Natural killer cell treated with Interleukin-12 subunit alpha and Interleukin-12 subunit beta and Interleukin-15 and Interleukin-18, amount 100 ng/mL, for 72 hours (primary cell): ENCODE data around the gene MARVELD1. TPM values are rescaled to one million over a fixed set of nuclear protein-coding genes. Genes with fewer than 3 reads are reported as not detected.

Source experiments
- ATAC-seq, 2 donors: fragments of 150-1000 bp; cut with Tn5 transposase in 1 of 2; sonication (Bioruptor Pico), chemical (Tn5 transposase) in 1 of 2; 2 replicates each; pipeline ENCODE4 v1.10.0; 2021
- DNase-seq: peaks from one replicate; pipeline ENCODE4 v3.0.0; 2022; ENCODE audit warnings: low spot score
- H3K27ac Mint-ChIP-seq, 2 donors: 1 replicate in 1 of 2; 2 replicates in 1 of 2; pipeline ENCODE4 v1.8.0; 2022; ENCODE audit warnings: mixed read lengths in 2 of 2, mild to moderate bottlenecking in 1 of 2, moderate library complexity in 1 of 2
- H3K27me3 Mint-ChIP-seq, 2 donors: 1 replicate in 1 of 2; 2 replicates in 1 of 2; pipeline ENCODE4 v1.8.0; 2022; ENCODE audit warnings: mixed read lengths in 2 of 2
- H3K36me3 Mint-ChIP-seq: one replicate; pipeline ENCODE4 v1.8.0; 2022; ENCODE audit warnings: mixed read lengths
- H3K4me1 Mint-ChIP-seq, 2 donors: 1 replicate in 1 of 2; 2 replicates in 1 of 2; pipeline ENCODE4 v1.8.0; 2022; ENCODE audit warnings: low read depth in 2 of 2, mixed read lengths in 2 of 2, mild to moderate bottlenecking in 1 of 2
- H3K4me3 Mint-ChIP-seq: one replicate; pipeline ENCODE4 v1.8.0; 2022; ENCODE audit warnings: mixed read lengths
- H3K9me3 Mint-ChIP-seq: 2 replicates; pipeline ENCODE4 v1.8.0; 2022; ENCODE audit warnings: mixed read lengths
- total RNA-seq, 2 donors: library from RNA; stranded (reverse); gene quantifications; one replicate each; pipeline ENCODE4 v1.2.3, GENCODE V29; 2022

The MARVELD1 gene
- total RNA-seq, 2 donors from 2014 or later = 0.75 TPM; not detected in 1

DNA sequence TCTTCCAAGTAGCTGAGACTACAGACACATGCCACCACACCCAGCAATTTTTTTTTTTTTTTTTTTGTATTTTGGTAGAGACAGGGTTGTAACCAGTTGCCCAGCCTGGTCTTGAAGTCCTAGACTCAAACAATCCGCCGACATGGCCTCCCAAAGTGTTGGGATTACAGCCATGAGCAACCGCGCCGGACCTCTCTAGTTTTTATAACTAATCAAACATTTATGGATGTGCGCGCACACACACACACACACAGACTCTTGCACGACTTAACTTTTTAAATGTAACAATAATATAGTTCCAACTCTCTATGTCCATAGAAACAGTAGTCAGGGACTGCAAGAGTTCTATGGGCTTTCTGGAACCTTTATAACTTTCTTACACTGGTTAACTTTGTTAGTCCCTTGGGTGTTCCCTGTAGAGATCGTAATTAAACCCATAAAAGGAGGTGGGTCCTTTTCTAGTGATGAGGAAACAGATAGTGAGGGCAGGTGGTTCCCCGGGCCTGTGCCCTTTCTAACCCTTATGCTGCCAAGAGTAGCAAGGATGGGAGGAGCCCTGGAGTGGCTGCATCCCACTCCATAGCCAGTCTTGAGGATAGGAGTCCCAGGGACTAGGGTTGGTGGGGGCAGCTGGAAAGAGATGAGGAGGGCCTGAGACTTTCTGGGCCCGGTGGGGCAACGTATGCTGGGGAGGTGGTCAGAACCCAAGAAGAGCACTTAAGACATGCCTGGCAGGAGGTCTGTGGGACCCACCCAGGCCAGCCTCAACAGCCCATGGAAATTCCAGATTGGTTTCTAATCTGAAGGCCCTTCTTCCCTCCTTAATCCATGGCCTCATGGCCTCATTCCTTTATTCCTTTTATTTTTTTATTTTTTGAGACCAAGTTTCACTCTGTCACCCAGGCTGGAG is 8.6 kb downstream of the MARVELD1 start:
- ATAC-seq (peak in 1 of 2 donors; percentile 45), DNase-seq (peak; percentile 26)
- H3K4me1 Mint-ChIP-seq = no peaks in the 10 kb centered on the region
- H3K27ac Mint-ChIP-seq = no peak overlapping the region
- H3K36me3 Mint-ChIP-seq = no peaks in the 10 kb centered on the region
- peaks cover 19 to 38% of the 10 kb centered on the region in 2 donors for H3K27me3 Mint-ChIP-seq
- H3K4me3 Mint-ChIP-seq = no peak overlapping the region
- H3K9me3 Mint-ChIP-seq = no peaks in the 10 kb centered on the region

DNA sequence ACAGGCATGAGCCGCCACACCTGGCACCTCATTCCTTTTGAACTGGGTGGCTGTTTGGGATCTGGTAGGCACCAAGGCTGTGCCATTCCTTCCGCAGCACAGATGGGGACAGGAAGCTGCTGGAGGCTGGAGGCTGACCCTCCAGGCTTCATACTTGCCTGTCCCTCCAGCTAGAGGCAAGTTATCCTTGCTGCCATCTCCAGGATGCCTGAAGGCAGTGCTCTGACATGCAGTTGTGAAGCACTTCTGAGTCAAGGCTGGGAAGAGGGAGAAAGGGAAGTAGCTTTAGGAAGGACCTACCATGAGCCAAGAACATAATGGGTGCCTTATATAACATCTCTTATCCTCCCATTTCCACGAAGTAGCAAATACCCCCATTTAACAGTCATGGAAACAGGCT is 9.5 kb downstream of the MARVELD1 start:
- H3K27ac Mint-ChIP-seq = no peak overlapping the region

DNA sequence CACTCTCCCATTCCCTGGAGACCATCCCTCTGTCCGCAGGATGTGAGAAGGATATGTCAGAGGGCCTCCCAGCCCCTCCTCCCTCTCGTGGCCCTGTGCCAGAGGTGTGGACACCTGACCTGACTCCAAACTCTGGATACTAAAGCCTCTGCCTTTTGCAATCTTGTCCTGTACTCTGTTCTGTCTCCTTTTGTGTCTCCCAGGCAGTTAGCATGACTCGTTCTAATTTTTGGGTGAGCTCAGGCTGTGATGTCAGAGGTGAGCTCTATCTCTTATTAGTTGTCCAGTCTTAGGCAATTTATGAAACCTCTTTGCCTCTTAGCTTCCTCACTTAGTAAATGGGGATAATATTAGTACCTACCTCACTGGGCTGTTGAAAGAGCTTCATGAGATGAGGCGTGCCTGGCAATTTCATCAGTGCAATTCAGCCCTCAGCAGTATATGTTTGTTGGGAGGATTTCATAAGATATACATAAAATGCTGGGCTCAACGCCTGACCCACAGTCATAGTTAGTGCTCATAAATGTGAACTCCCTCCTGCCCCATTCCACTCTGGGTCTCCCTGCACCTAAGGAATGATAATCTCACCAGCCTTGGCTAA is 10.9 kb downstream of the MARVELD1 start:
- Mint-ChIP-seq H3K27ac (no peak overlapping the region), H3K36me3 (no peaks in the 10 kb centered on the region), H3K27me3 (peaks cover 15 to 24% of the 10 kb centered on the region in 2 donors), H3K9me3 (no peaks in the 10 kb centered on the region), H3K4me1 (no peaks in the 10 kb centered on the region), H3K4me3 (no peak overlapping the region)
- DNase-seq (peak; percentile 26), ATAC-seq (peak in 1 of 2 donors; percentile 43)

More for the DNA sequence above, 9.5 kb downstream of the MARVELD1 start:
- Mint-ChIP-seq H3K4me3 (no peak overlapping the region), H3K27me3 (peaks cover 18 to 34% of the 10 kb centered on the region in 2 donors), H3K9me3 (no peaks in the 10 kb centered on the region), H3K36me3 (no peaks in the 10 kb centered on the region), H3K4me1 (no peaks in the 10 kb centered on the region)
- no peak for ATAC-seq
- no peak for DNase-seq

DNA sequence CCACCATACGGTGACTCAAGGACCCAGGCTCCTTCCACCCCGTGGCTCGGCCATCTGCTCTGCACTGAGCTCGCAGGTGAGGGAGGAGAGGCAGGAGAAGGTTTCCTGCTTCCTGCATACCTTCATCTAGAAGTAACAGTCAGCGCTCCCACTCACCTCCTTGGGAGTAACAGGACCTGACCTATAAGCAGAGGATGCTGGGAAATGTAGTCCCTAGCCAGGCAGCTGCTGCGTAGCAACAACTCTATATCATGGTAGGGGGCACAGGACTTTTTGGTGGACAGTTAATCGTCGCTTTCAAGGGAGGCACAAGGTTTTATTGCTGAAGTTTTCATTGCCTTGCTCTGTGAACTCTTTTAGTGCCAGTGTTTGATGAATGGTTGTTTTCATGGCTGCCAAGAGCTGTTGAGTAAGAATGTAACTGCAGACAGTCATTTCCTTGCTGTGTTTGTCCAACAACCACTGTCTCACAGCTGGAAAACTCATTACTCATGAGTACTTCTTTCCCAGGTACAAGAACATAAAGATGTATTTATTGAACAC is 13.2 kb downstream of the MARVELD1 start:
- DNase-seq (peak; percentile 51), ATAC-seq (no peak)
- Mint-ChIP-seq H3K4me3 (no peak overlapping the region), H3K27me3 (peaks cover 17 to 31% of the 10 kb centered on the region in 2 donors), H3K9me3 (no peaks in the 10 kb centered on the region), H3K27ac (no peak overlapping the region), H3K36me3 (no peaks in the 10 kb centered on the region), H3K4me1 (no peaks in the 10 kb centered on the region)

DNA sequence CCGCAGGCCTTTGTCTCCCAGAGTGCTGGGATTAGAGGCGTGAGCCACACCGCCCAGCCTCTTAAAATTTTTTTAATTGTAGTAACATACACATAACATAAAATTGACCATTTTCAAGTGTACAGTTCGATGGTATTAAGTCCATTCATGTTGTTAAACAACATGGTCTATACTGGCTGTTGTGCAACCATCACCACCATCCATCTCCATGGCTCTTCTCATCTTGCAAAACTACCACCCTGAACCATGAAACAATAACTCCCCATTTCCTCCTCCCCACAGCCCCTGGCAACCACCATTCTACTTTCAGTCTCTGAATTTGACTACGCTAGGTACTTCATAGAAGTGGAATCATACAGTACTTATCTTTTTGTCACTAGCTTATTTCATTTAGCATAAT is 15.5 kb downstream of the MARVELD1 start:
- peaks cover 17 to 31% of the 10 kb centered on the region in 2 donors for H3K27me3 Mint-ChIP-seq
- ATAC-seq (no peak), DNase-seq (no peak)
- H3K36me3 Mint-ChIP-seq = no peaks in the 10 kb centered on the region
- H3K9me3 Mint-ChIP-seq = no peaks in the 10 kb centered on the region
- no peak overlapping the region for H3K27ac Mint-ChIP-seq
- H3K4me1 Mint-ChIP-seq = no peaks in the 10 kb centered on the region
- no peak overlapping the region for H3K4me3 Mint-ChIP-seq

DNA sequence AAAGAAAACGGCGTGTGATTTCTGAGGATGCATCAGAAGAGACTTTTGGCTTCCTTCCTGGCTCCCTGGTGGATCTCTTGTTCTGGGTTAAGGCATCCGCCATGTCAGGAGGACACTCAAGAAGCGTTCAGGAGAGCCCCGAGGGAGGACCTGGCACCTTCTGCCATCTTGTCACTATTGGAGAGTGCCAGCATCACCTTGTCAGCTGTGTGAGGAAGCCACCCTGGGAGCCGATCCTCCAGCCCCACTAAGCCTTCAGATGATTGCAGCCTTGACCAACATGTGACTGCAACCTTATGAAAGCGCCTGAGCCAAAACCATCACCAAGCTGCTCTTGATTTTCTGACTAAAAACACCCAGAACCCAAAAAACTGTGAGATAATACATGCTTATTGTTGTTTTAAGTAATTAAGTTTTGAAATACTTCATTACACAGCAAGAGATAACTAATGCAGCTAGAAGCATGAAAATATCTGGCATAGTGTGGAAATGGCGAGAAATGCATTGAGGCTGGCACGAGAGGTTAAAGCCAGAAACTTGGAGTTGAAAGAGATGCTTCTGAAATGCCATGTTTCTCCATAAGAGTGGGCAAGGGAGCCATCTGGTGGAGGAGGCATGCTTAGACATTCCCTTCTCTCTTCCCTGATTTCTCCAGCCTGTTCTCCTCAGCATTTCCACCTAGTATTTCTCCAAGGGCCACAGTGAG is 18.0 kb downstream of the MARVELD1 start:
- H3K27me3 Mint-ChIP-seq = peaks cover 8% of the 10 kb centered on the region in 2 donors
- peak in 1 of 2 donors; percentile 51 for ATAC-seq
- no peak overlapping the region for H3K27ac Mint-ChIP-seq
- no peak overlapping the region for H3K4me3 Mint-ChIP-seq
- no peaks in the 10 kb centered on the region for H3K36me3 Mint-ChIP-seq
- peaks cover 4% of the 10 kb centered on the region for H3K9me3 Mint-ChIP-seq
- peaks cover 8 to 10% of the 10 kb centered on the region in 2 donors for H3K4me1 Mint-ChIP-seq
- DNase-seq = peak; percentile 57

DNA sequence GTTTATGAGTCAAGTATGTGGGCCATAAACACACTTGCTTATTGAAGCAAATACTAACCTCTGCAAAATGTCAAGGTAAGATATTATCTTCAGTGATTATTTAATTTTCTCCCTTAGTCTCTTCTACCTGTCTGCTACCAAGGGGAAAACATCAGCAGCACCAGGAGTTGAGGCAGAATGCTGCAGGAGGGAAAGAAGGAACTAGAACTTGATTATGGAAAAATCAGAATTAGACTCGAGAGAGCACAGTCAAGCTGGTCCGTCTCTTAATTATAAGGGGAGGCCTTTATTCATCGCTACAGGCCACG is 18.5 kb downstream of the MARVELD1 start:
- Mint-ChIP-seq H3K9me3 (peaks cover 4% of the 10 kb centered on the region), H3K36me3 (no peaks in the 10 kb centered on the region), H3K27me3 (peaks cover 7 to 8% of the 10 kb centered on the region in 2 donors), H3K27ac (no peak overlapping the region), H3K4me1 (peaks cover 11 to 15% of the 10 kb centered on the region in 2 donors), H3K4me3 (no peak overlapping the region)
- no peak for ATAC-seq
- DNase-seq = no peak

DNA sequence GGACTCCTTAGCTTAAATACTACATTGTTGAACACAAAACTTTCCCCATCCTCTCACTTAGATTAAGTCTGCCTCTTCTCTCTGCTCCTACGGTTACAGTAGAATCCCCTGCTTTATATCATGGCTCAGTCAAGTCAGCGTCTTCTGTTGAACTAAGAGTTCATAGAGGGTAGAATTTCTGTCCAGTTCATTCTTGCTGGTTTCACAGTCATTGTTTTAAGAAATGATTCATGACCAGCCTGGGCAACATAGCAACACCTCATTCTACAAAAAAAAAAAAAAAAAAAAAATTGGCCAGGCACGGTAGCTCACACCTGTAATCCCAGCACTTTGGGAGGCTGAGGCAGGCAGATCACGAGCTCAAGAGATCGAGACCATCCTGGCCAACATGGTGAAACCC is 19.7 kb downstream of the MARVELD1 start:
- peaks cover 7% of the 10 kb centered on the region for H3K36me3 Mint-ChIP-seq
- H3K4me1 Mint-ChIP-seq = peaks cover 20 to 24% of the 10 kb centered on the region in 2 donors
- no peak for ATAC-seq
- H3K27ac Mint-ChIP-seq = no peak overlapping the region
- peaks cover 4% of the 10 kb centered on the region for H3K9me3 Mint-ChIP-seq
- no peak overlapping the region for H3K4me3 Mint-ChIP-seq
- peaks cover 7 to 8% of the 10 kb centered on the region in 2 donors for H3K27me3 Mint-ChIP-seq
- no peak for DNase-seq

DNA sequence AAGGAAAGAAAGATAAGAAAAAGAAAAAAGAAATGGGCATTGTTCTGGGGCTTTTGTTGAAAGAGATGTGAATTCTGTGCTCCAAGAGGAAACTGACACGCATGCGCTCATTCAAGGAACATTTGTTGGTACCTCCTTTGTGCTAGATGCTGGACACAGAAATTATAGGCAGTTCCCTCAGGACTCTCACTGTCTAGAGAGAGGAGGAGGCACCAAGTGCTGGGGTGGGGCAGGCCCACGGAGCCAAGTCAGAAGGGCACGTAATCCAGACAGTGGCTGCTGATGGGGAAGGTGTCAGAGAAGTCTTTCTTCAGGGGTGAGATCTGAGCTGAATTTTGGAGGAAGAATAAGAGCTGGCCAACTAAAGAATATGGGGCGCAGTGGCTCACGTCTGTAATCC is 20.5 kb downstream of the MARVELD1 start:
- H3K9me3 Mint-ChIP-seq = peaks cover 4% of the 10 kb centered on the region
- ATAC-seq (no peak), DNase-seq (peak; percentile 55)
- H3K27ac Mint-ChIP-seq = no peak overlapping the region
- peaks cover 7% of the 10 kb centered on the region for H3K36me3 Mint-ChIP-seq
- no peak overlapping the region for H3K4me3 Mint-ChIP-seq
- peaks cover 24 to 28% of the 10 kb centered on the region in 2 donors for H3K4me1 Mint-ChIP-seq
- peaks cover 7% of the 10 kb centered on the region in 2 donors for H3K27me3 Mint-ChIP-seq

DNA sequence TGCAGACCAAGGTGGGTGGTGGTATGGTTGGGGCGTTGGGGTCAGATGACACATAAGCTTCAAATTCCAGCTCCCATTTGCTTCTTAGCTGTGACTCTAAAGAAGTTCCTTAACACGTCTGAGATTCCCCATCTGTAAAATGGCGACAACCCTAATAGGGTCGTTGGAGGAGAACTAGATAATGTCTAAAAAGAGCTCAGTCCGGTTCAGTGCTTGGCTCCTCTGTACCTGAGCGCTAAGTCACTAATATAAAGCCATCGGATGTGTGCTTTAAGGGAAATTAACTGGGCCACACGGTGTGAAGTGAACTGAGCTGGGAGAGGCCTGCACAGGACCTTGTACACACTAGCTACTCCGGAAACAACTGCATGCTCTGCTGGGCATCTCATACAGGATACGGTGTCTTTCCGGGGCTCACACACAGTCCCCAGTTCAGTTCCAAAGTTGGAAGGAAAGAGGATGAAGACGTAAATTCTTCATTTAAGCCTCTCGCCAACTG is 22.9 kb downstream of the MARVELD1 start:
- H3K27ac Mint-ChIP-seq = peak overlapping the region; percentile 91 to 96
- H3K27me3 Mint-ChIP-seq = peaks cover 0 to 2% of the 10 kb centered on the region in 2 donors
- H3K4me3 Mint-ChIP-seq = peak overlapping the region; percentile 98
- H3K9me3 Mint-ChIP-seq = peaks cover 4% of the 10 kb centered on the region
- peaks cover 22% of the 10 kb centered on the region for H3K36me3 Mint-ChIP-seq
- ATAC-seq = peak in 1 of 2 donors; percentile 20
- peaks cover 42 to 46% of the 10 kb centered on the region in 2 donors for H3K4me1 Mint-ChIP-seq
- DNase-seq = no peak

DNA sequence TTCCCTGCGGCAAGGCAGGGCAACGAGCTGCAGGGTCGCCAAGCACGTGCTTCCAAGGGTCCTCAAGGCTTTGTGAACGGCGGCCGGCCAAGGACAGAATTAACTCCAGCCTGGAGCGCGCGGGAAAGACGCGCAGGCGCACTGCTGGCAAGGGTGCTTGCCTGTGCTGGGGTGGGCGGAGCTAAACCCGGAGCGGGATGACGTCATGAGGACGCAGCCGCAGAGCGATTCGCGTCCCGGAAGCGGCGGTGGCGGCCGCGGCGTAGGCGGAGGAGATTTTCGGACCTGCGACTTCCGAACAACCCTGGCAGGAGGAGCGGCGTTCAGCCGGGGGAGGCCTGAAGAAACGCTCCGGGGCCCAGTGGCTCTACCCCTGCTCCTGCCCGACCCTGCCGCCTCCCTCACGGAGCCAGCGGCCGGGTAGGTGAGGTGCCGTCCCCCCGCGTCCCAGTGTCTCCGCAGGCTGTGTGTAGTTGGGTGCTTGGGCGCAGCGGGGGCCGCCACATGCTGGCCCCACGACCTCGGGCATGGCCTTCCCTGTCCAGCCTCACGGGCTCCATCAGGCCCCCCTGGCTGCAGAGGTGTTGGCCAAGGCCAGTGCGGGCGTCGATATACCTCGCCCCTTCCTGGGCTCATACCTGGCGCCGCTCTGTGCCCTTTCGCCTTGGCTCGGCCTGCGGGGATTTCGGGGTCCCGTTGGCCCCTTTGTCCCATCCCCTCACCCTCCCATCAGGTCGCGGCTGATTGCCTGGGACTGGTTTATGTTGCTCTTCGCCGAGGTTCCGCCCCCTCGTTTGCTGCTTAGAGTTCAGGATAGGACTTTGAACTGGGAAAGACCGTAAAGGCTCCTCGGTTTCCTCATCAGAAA is 23.6 kb downstream of the MARVELD1 start, which contains the start of gene ZFYVE27:
ZFYVE27 (plus strand) TSS at position 227 of the 868 bp plus-strand sequence. CDS start 1,350 bp downstream, outside the sequence.
- peak within 1 kb of the TSS; percentile 91 to 96 for H3K27ac Mint-ChIP-seq
- peaks cover 4% of the 10 kb centered on the region for H3K9me3 Mint-ChIP-seq
- ATAC-seq (peak; percentile 93 to 95), DNase-seq (peak; percentile 97)
- no peaks in the 10 kb centered on the region for H3K27me3 Mint-ChIP-seq
- peak within 1 kb of the TSS; percentile 98 for H3K4me3 Mint-ChIP-seq
- peaks cover 22% of the 10 kb centered on the region for H3K36me3 Mint-ChIP-seq
- peaks cover 43 to 47% of the 10 kb centered on the region in 2 donors for H3K4me1 Mint-ChIP-seq

DNA sequence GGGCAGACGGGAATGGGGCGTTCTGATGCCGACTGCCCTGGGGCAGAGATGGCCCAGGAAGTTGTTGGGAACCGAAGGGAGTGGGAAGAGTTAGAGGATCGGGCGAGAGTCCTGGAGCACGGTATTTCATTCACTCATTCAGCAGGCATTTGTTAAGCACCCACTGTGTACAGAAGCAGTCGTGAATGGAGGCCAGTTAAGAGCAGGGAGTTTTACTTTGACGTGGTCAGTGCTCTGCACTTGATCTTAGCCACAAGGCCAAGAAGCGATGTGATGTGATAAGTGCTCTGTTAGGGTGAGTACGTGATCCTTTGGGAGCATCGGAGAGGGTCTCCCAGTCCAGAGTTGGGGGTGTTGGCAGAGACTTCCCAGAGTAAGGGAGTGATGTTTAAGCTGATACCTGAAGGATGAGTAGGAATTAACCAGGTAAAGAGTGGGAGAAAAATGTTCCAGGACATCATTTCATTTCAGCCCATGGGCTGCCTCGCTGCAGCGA is 24.3 kb downstream of the MARVELD1 start:
- Mint-ChIP-seq H3K9me3 (peaks cover 4% of the 10 kb centered on the region), H3K27ac (peak overlapping the region; percentile 91 to 96), H3K4me3 (peak overlapping the region; percentile 98), H3K4me1 (peaks cover 46 to 47% of the 10 kb centered on the region in 2 donors), H3K27me3 (no peaks in the 10 kb centered on the region), H3K36me3 (peaks cover 22% of the 10 kb centered on the region)
- ATAC-seq = peak; percentile 7 to 49
- DNase-seq = peak; percentile 55
